SK-N-SH (cell line): ENCODE data around the gene SH2B3.

Experiments
- CHD2 ChIP-seq: fragments of 150-350 bp; IDR thresholded peaks from 2 replicates; pipeline ENCODE4 v1.6.1; 2018; ENCODE audit warnings: low read length; ENCODE audit not compliant: partially characterized antibody
- TF ChIP-seq, protein P1 (sequence below): fragments of 200-600 bp; sonication (generic); IDR thresholded peaks from 2 replicates; pipeline ENCODE4 v1.6.1; 2017; ENCODE audit warnings: antibody characterized with exemption, mild to moderate bottlenecking, moderate library complexity

DNA sequence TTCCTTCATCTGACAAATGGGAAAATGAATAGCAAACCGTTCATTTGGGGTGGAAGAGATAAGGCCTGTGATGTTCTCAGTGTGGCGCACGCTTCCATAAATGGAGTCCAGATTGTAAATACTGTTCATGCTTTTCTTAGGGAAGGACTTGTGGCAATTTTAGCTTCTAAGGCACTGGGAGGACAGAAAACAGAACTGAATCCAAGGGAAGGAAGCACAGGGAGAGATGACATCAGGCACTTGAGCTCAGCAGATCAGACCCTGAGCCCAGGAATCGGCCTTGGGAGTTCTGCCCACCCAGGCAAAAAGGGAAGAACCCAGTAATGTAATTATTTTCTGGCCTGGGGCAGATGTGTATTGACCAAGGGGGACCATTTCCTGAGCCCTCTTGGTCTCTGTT, 7.2 kb upstream of the SH2B3 start:
- TF ChIP-seq, protein P1, sequence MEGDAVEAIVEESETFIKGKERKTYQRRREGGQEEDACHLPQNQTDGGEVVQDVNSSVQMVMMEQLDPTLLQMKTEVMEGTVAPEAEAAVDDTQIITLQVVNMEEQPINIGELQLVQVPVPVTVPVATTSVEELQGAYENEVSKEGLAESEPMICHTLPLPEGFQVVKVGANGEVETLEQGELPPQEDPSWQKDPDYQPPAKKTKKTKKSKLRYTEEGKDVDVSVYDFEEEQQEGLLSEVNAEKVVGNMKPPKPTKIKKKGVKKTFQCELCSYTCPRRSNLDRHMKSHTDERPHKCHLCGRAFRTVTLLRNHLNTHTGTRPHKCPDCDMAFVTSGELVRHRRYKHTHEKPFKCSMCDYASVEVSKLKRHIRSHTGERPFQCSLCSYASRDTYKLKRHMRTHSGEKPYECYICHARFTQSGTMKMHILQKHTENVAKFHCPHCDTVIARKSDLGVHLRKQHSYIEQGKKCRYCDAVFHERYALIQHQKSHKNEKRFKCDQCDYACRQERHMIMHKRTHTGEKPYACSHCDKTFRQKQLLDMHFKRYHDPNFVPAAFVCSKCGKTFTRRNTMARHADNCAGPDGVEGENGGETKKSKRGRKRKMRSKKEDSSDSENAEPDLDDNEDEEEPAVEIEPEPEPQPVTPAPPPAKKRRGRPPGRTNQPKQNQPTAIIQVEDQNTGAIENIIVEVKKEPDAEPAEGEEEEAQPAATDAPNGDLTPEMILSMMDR = no peak
- no peak for TF ChIP-seq CHD2
